ENCODE results near the gene ILDR2. TPM values are rescaled to one million over a fixed set of nuclear protein-coding genes. Genes with fewer than 3 reads are reported as not detected.

The ILDR2 gene
- total RNA-seq, 1 donor from 2014 or later = 1.6 TPM

- no peaks in the 10 kb centered on the region for H3K27me3 ChIP-seq (ENCODE audit: low read depth)
- TF ChIP-seq CTCF (IDR thresholded peaks at IDR 0.05) = no peak
- no peak for ATAC-seq
- H3K9me3 ChIP-seq = no peaks in the 10 kb centered on the region
- H3K4me1 ChIP-seq = no peaks in the 10 kb centered on the region
- no peak for DNase-seq
- H3K36me3 ChIP-seq = no peaks in the 10 kb centered on the region
- H3K4me3 ChIP-seq = no peak overlapping the region
- intact Hi-C loops (cut with DNase I) = no loop called here
- H3K27ac ChIP-seq = no peak overlapping the region
These were observed 37.2 kb upstream of the ILDR2 start for GRCh38 chr1:167012570-167012969.

- intact Hi-C loops (cut with DNase I) = no loop called here
- no peak overlapping the region for H3K4me3 ChIP-seq
- no peak overlapping the region for H3K27ac ChIP-seq
- no peaks in the 10 kb centered on the region for H3K4me1 ChIP-seq
- no peaks in the 10 kb centered on the region for H3K27me3 ChIP-seq (ENCODE audit: low read depth)
- H3K9me3 ChIP-seq = no peaks in the 10 kb centered on the region
- no peak for ATAC-seq
- DNase-seq = no peak
- TF ChIP-seq CTCF (IDR thresholded peaks at IDR 0.05) = no peak
- no peaks in the 10 kb centered on the region for H3K36me3 ChIP-seq
These were observed 36.3 kb upstream of the ILDR2 start for GRCh38 chr1:167011560-167012191.

DNA sequence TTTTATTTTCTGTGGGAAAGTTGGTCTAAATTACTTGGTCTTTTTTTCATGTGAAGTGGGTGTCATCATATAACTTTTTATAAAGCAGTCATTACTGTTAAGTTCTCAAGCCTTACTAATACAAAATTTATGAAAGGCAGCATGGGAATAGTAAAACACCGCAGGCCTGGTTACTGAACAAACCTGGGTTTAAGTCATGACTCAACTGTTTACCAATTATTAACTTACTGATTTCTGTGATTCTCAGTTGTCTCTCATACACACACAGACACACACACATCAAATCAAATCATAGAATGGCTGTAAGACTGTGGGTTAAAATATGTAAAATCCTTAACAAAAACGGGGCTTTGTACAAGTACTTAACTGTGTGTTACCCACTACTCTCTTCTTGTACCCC lies 28.4 kb upstream of the ILDR2 start:
- Histone ChIP-seq H3K27ac (no peak overlapping the region), H3K4me3 (no peak overlapping the region), H3K9me3 (peaks cover 5% of the 10 kb centered on the region), H3K27me3 (ENCODE audit: low read depth) (no peaks in the 10 kb centered on the region), H3K4me1 (no peaks in the 10 kb centered on the region), H3K36me3 (no peaks in the 10 kb centered on the region)
- DNase-seq = no peak
- no peak for TF ChIP-seq CTCF (IDR thresholded peaks at IDR 0.05)
- intact Hi-C loops (cut with DNase I) = no loop called here
- no peak for ATAC-seq

DNA sequence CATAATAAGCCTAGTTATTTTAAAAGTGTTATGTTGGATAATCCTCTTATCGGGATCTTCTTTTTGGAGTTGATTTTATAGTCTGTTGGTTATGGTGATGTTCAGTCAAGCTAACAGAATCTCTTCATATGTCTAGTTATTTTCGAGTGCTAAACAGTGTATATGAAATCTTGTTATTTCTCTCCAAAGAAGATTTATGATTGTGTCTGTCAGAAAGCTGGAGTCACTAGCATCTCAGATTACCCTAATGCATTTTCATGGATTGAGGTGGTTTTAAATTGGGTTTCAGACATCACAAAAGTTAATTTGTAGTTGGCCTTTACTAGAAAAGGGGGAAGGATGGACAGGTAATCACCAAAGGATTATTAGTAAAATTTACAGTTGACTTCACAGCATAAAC lies 27.0 kb upstream of the ILDR2 start:
- TF ChIP-seq CTCF (IDR thresholded peaks at IDR 0.05) = no peak
- Histone ChIP-seq H3K4me1 (no peaks in the 10 kb centered on the region), H3K27ac (no peak overlapping the region), H3K9me3 (peaks cover 5% of the 10 kb centered on the region), H3K4me3 (no peak overlapping the region), H3K27me3 (ENCODE audit: low read depth) (no peaks in the 10 kb centered on the region), H3K36me3 (no peaks in the 10 kb centered on the region)
- intact Hi-C loops (cut with DNase I) = no loop called here
- no peak for ATAC-seq
- DNase-seq = no peak

GRCh38 chr1:167000546-167000945 lies 25.2 kb upstream of the ILDR2 start:
- Histone ChIP-seq H3K4me1 (no peaks in the 10 kb centered on the region), H3K27me3 (ENCODE audit: low read depth) (no peaks in the 10 kb centered on the region), H3K4me3 (no peak overlapping the region), H3K9me3 (peaks cover 5% of the 10 kb centered on the region), H3K27ac (no peak overlapping the region), H3K36me3 (no peaks in the 10 kb centered on the region)
- ATAC-seq = no peak
- TF ChIP-seq CTCF (IDR thresholded peaks at IDR 0.05) = no peak
- intact Hi-C loops (cut with DNase I) = no loop called here
- no peak for DNase-seq

Data from lower lobe of right lung (tissue), 2 donors.